Measurements from ENCODE around the gene MRRF.

Gene MRRF

DNA sequence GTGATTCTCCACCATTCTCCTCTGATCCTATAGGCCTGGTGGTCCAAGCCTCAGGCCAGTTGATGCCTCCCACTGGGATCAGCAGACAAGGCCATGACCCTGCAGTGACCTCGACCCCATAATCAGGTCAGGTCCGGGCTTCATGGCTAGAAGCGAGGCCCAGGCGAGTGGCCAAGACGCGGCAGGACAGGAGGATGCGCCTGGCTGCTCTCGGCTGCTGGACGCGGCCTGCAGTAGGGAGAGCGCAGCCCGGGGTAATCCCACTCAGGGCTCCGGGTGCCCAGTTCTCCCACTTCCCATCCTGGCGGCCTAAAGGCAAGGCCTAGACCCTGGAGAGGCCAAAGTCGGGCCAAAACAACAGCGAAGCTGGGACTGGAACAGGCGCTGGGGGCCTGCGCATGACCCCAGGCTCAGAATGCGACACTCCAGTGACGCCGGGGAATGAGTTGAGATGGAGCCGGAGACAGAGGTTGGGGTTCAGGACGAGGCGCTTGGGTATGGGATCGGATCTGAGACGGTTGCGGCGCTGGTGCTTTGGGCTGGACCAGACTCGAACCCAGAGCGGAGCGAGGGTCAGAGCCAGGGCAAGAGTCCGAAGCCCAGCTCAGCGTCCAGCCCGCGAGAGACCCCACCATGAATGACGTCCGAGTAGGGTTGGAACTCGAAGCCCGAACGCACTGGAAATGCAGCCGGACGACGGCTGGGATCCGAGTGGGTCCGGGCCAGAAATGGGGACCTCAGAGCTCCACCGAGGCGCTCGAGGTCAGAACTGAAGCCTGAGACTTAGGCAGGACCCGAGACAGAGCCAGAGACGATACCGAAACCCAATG lies 39.2 kb upstream of the MRRF start:
- peaks cover 10% of the 10 kb centered on the region for H3K4me1 ChIP-seq (ENCODE audit: insufficient read depth, insufficient read length)
- DNase-seq (ENCODE audit: low read depth, low spot score) = no peak
- no peaks in the 10 kb centered on the region for H3K36me3 ChIP-seq (ENCODE audit: insufficient read depth, insufficient read length, low read length)
- no peak for TF ChIP-seq ZNF274 (IDR thresholded peaks at IDR 0.05; ENCODE audit: low read depth, low read length)
- TF ChIP-seq YY1 (IDR thresholded peaks at IDR 0.05; ENCODE audit: insufficient read depth, insufficient read length) = no peak
- TF ChIP-seq SUZ12 (IDR thresholded peaks at IDR 0.05; ENCODE audit: extremely low read depth, insufficient read depth, insufficient read length) = no peak
- H3K4me3 ChIP-seq (ENCODE audit: insufficient read length, low read depth) = no peak overlapping the region
- no peaks in the 10 kb centered on the region for H3K9me3 ChIP-seq (ENCODE audit: insufficient read depth, low read length)
- no peak overlapping the region for H3K9ac ChIP-seq (ENCODE audit: insufficient read length, low read depth)
- peaks cover 98% of the 10 kb centered on the region for H3K27me3 ChIP-seq (ENCODE audit: insufficient read depth, insufficient read length)

DNA sequence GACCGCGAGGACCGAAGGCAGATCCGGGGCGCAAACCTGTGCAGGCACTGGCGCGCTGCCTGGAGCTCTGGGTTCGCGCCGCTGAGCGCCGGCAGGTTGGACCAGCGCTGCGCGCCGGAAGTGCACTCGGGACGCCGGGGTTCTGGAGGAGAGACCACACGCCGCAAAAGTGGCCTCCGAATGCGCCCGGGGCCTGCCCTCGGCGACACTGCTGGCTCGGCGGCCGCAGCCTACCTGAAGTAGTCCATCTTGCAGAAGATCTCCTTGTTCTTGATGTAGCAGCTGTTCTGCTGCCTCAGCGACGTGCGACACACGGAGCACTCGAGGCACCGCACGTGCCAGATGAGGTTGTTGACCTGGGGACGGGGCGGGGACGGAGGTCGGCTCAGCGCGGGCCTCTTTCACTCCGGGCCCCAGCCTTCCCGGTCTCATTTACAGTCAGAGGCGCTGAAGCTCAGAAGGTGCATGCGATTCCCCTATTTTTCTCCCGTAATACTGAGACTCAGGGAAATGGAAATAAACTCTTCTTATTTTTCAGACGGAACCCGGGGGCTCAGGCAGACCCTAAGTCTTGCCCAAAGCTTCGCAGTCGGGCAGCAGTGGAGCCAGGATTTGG lies 38.4 kb upstream of the MRRF start:
- no peak for DNase-seq (ENCODE audit: low read depth, low spot score)
- H3K4me1 ChIP-seq (ENCODE audit: insufficient read depth, insufficient read length) = peaks cover 9% of the 10 kb centered on the region
- no peak for TF ChIP-seq ZNF274 (IDR thresholded peaks at IDR 0.05; ENCODE audit: low read depth, low read length)
- no peak for TF ChIP-seq SUZ12 (IDR thresholded peaks at IDR 0.05; ENCODE audit: extremely low read depth, insufficient read depth, insufficient read length)
- TF ChIP-seq YY1 (IDR thresholded peaks at IDR 0.05; ENCODE audit: insufficient read depth, insufficient read length) = no peak
- no peak overlapping the region for H3K4me3 ChIP-seq (ENCODE audit: insufficient read length, low read depth)
- no peaks in the 10 kb centered on the region for H3K9me3 ChIP-seq (ENCODE audit: insufficient read depth, low read length)
- no peak overlapping the region for H3K9ac ChIP-seq (ENCODE audit: insufficient read length, low read depth)
- H3K36me3 ChIP-seq (ENCODE audit: insufficient read depth, insufficient read length, low read length) = no peaks in the 10 kb centered on the region
- peaks cover 98% of the 10 kb centered on the region for H3K27me3 ChIP-seq (ENCODE audit: insufficient read depth, insufficient read length)

DNA sequence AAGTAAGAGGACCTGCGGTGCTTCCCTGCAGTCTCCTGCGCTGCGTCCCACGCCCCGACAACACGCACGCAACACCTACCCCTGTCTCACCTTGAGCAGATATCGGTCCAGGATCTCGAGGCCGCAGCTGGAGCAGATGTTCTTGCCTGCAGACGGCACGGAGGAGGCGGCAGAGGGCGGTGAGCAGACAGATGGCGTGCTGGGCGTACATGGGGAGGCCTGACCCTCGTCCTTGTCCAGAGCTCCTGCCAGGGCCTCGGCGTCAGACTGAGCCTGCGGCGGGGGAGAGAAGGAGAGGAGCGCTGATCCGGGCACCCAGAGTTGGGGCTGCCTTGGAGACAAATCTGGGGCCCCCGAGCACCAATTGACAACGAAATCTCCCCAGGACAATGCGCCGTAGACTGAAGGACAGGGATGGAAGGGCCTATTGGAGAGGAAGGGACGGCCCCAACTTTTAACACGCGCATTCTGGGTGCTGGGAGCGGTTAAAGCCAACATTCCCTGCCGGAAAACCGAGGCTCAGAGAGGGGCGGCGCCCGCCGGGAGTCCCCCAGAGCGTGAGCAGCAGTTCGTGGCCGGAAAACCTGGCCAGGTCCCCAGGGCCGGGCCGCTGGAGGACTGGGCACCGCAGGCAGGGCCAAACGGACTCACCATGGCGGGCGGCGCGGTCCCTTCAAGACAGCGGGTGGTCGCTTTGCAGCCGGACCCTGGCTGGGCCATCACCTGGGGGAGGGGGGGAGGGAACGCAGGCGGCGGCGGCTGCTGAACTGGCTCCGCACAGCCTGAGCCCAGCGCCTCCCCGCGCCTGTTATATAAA lies 37.7 kb upstream of the MRRF start:
- H3K4me1 ChIP-seq (ENCODE audit: insufficient read depth, insufficient read length) = peaks cover 4% of the 10 kb centered on the region
- H3K27me3 ChIP-seq (ENCODE audit: insufficient read depth, insufficient read length) = peaks cover 98% of the 10 kb centered on the region
- no peaks in the 10 kb centered on the region for H3K9me3 ChIP-seq (ENCODE audit: insufficient read depth, low read length)
- no peak for DNase-seq (ENCODE audit: low read depth, low spot score)
- no peaks in the 10 kb centered on the region for H3K36me3 ChIP-seq (ENCODE audit: insufficient read depth, insufficient read length, low read length)
- TF ChIP-seq SUZ12 (IDR thresholded peaks at IDR 0.05; ENCODE audit: extremely low read depth, insufficient read depth, insufficient read length) (peak; percentile 69), YY1 (IDR thresholded peaks at IDR 0.05; ENCODE audit: insufficient read depth, insufficient read length) (no peak)
- no peak overlapping the region for H3K9ac ChIP-seq (ENCODE audit: insufficient read length, low read depth)
- peak overlapping the region; percentile 5 for H3K4me3 ChIP-seq (ENCODE audit: insufficient read length, low read depth)

DNA sequence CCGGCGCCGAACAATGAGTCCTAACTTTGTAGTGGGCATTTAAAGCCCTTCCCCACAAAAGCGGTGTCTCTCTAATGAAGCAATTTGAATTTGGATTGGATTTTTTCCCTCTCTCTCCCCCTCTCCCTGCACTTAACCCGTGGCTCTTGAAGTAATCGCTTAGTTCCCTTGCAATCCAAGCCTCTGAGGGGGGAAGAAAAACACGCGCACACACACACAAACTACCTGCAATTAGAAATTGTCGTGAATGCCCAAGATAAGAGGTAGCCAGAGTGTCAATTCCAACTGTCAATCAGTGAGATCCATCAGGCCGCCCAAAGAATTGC lies 37.1 kb upstream of the MRRF start:
- peak; percentile 36 for TF ChIP-seq SUZ12 (IDR thresholded peaks at IDR 0.05; ENCODE audit: extremely low read depth, insufficient read depth, insufficient read length)
- no peak for TF ChIP-seq ZNF274 (IDR thresholded peaks at IDR 0.05; ENCODE audit: low read depth, low read length)
- H3K9ac ChIP-seq (ENCODE audit: insufficient read length, low read depth) = no peak overlapping the region
- peak overlapping the region; percentile 5 for H3K4me3 ChIP-seq (ENCODE audit: insufficient read length, low read depth)
- H3K4me1 ChIP-seq (ENCODE audit: insufficient read depth, insufficient read length) = peaks cover 4% of the 10 kb centered on the region
- no peak for DNase-seq (ENCODE audit: low read depth, low spot score)
- no peaks in the 10 kb centered on the region for H3K9me3 ChIP-seq (ENCODE audit: insufficient read depth, low read length)
- H3K27me3 ChIP-seq (ENCODE audit: insufficient read depth, insufficient read length) = peaks cover 94% of the 10 kb centered on the region
- H3K36me3 ChIP-seq (ENCODE audit: insufficient read depth, insufficient read length, low read length) = no peaks in the 10 kb centered on the region

DNA sequence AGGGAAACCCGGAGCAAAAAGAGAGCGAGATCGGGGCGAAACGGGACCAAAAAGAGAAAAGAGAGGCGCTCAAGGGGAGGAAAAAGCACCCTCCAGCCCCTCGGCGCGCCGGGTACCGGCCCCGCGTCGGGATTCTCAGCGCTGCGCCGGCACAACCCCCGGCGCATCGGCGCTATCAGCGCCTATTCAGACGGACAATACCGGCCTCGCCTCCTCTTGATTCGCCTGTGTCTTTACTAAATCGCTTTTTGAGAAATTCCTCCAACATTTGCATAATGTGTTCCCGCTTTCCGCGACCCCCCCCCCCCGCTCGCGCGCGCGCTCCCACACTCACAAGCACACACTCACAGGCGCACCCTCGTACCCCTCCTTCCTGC lies 36.5 kb upstream of the MRRF start:
- peak overlapping the region; percentile 61 for H3K9ac ChIP-seq (ENCODE audit: insufficient read length, low read depth)

DNA sequence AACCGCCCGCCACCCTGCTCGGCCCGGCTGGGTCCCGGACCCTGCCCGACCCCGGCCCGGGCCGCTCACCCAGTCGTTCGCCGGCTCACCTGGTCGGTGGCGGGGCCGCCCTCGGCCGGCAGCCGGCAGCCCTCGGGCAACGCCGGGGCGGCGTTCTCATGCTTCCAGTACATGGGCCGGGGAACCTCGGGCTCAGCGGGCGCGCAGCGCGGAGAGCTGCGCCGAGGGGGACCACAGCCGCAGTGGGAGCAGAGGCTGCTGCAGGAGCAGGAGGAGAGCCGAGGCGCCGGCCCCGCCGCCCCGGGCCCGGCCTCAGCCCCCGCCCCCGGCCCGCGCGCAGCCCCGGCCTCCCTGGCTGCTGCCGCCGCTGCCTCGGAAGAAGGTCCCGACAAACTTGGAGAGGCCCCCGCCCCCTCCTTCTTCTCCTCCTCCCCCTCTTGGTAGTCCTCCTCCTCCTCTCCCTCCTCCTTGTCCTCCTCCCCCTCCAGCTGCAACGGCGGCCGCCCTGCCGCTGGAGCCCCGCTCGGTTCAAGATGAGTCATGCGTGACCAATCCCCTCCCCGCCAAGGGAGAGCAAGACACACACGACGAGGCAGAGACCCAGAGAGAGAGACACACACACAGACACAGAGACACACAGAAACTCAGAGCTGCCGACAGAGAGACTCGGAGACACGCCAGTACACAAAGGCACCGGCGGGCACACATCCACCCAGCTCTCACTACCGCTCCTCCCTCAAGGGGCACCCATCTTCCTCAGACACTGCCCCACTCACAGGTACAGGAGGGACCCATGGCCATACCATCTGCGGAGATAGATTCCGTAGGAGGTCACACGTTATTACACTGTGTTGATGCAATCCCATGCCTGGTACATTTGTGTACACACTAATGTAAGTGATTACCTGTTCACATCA lies 35.9 kb upstream of the MRRF start, which contains the start of gene LHX6:
LHX6 (minus strand) TSS at position 390 of the 917 bp plus-strand sequence; CDS start at position 173, 217 bp downstream.
- Histone ChIP-seq H3K36me3 (ENCODE audit: insufficient read depth, insufficient read length, low read length) (no peaks in the 10 kb centered on the region), H3K27me3 (ENCODE audit: insufficient read depth, insufficient read length) (peaks cover 81% of the 10 kb centered on the region), H3K9me3 (ENCODE audit: insufficient read depth, low read length) (no peaks in the 10 kb centered on the region), H3K4me1 (ENCODE audit: insufficient read depth, insufficient read length) (peaks cover 2% of the 10 kb centered on the region), H3K9ac (ENCODE audit: insufficient read length, low read depth) (peak within 1 kb of the TSS; percentile 61), H3K4me3 (ENCODE audit: insufficient read length, low read depth) (peak within 1 kb of the TSS; percentile 42)
- no peak for DNase-seq (ENCODE audit: low read depth, low spot score)
- TF ChIP-seq ZNF274 (IDR thresholded peaks at IDR 0.05; ENCODE audit: low read depth, low read length) = no peak

More for the DNA sequence above, 36.5 kb upstream of the MRRF start:
- Histone ChIP-seq H3K27me3 (ENCODE audit: insufficient read depth, insufficient read length) (peaks cover 88% of the 10 kb centered on the region), H3K9me3 (ENCODE audit: insufficient read depth, low read length) (no peaks in the 10 kb centered on the region), H3K4me1 (ENCODE audit: insufficient read depth, insufficient read length) (peaks cover 4% of the 10 kb centered on the region), H3K36me3 (ENCODE audit: insufficient read depth, insufficient read length, low read length) (no peaks in the 10 kb centered on the region), H3K4me3 (ENCODE audit: insufficient read length, low read depth) (peak overlapping the region; percentile 42)
- TF ChIP-seq SUZ12 (IDR thresholded peaks at IDR 0.05; ENCODE audit: extremely low read depth, insufficient read depth, insufficient read length) = peak; percentile 14
- TF ChIP-seq YY1 (IDR thresholded peaks at IDR 0.05; ENCODE audit: insufficient read depth, insufficient read length) = no peak
- no peak for DNase-seq (ENCODE audit: low read depth, low spot score)
